D341Med (cell line): Measurements from ENCODE around the gene EXOSC5.
"Not testable (repeated sequence)": the region's sequence is repeated elsewhere in the genome, so short reads cannot be mapped to it uniquely, and the experiment has no call there.

Source experiments
- DNase-seq: peaks from one replicate; pipeline ENCODE4 v3.0.0; 2012; ENCODE audit warnings: low spot score

EXOSC5 gene

GRCh38 chr19:41397086-41398049 is at the start of gene EXOSC5, which contains the start of gene BCKDHA:
TSS of gene EXOSC5 (minus strand) at chr19:41397359. CDS start at chr19:41397328, 31 bp downstream.
TSS of gene BCKDHA (plus strand) at chr19:41397818. CDS start at chr19:41397828, 10 bp downstream.
- DNase-seq: peak; percentile 99

- no peak for DNase-seq
Observed at GRCh38 chr19:41445575-41445974, 48.4 kb upstream of the EXOSC5 start.

- DNase-seq: no peak
Observed at GRCh38 chr19:41443813-41444455, 46.8 kb upstream of the EXOSC5 start.

GRCh38 chr19:41442473-41443355 is 45.6 kb upstream of the EXOSC5 start, which contains the start of gene ERICH4:
TSS of gene ERICH4 (plus strand) at chr19:41443156. CDS start at chr19:41443170, 14 bp downstream.
- no peak for DNase-seq

DNA sequence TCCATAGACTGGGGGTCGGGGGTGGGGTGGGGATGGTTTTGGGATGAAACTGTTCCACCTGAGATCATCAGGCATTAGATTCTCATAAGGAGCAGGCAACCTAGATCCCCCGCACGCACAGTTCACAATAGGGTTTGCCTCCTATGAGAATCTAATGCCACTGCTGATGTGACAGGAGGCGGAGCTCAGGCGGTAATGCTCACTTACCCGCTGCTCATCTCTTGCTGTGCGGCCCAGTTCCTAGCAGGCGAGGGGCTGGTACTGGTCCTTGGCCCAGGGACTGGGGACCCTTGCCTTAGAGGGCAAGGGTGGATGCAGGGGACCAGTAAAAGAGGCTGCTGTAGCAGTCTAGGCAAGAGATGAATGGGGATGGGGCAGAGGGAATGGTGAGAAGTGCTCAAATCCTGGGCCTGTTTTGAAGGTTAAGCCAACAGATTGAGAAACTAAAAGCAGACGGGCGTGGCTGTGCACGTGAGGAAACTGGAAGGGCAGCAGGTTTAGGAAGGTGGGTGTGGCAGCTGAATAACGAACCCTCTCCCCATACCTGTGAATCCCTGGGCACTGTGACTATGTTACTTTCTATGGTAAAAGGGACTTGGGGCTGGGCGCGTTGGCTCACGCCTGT is 44.3 kb upstream of the EXOSC5 start:
- no peak for DNase-seq

DNA sequence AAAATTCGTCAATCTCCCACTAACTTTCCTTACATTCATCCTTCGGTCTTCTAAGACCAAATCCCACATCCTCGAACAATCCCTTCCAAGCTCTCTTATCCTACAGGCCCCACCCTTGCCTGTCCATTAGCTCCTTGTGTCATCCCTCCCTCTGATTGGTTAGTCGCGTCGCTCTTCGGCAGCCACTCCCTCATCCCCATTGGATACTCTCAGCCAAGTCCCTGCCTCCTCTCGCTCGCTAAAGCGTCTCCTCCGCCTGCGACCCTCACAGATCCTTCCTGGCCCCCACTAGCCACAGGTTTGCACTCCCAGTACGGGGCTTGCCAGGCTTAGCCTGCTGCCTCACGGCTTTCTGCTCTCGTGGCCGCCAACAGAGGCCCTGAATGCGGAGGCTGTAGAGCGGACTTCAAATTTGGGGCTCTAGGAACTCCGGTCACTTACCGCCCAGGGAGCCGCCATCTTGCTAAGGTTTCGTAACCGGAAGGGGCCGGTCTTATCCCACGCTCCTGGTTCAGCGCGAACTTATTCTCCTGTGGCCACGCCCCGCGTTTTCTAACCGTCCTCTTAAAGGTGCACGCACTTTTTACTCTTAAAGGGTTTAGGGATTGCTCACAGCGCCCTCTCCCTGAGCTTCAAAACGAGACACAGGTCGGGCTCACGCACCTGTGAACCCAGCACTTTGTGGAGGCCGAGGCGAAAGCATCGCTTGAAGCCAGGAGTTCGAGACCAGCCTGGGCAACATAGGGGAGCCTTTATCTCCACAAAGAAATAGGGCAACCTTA is 42.5 kb upstream of the EXOSC5 start, which contains the start of gene DMAC2:
Gene DMAC2, minus strand, starts transcription at position 472 of the 782 bp plus-strand sequence. Its CDS starts 13 bp downstream, at position 459.
- peak; percentile 94 for DNase-seq

- DNase-seq: no peak
Observed at GRCh38 chr19:41437944-41438574, 40.9 kb upstream of the EXOSC5 start.

GRCh38 chr19:41436674-41436951 is 39.5 kb upstream of the EXOSC5 start:
- DNase-seq: no peak

DNA sequence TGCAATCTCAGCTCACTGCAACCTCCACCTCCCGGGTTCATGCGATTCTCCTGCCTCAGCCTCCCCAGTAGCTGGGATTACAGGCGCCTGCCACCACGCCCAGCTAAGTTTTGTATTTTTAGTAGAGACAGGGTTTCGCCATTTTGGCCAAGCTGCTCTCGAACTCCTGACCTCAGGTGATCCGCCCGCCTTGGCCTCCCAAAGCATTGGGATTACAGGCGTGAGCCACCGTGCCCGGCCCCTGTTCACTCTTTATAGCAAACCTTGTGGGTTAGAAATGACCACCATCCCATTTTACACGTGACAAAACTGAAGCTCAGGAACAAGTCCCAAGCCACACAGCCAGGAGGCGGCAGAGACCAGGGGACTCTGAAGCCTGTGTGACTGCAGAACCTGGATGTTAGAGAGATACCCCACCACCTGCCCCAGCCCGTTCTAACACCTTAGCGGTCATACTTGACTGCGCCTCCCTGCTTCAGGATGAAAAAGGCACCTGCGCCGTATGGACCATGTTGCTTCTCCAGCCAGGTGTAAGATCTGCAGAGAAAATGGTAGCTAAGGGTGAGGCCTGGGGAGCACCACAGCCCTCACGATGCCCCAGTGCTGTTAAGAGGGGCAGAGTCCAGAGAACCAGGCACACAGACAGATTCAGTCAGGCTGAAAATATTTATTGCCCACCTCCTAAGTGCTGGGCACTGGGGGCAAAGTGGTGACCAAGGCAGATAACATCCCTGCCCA is 38.9 kb upstream of the EXOSC5 start:
- DNase-seq: no peak

DNA sequence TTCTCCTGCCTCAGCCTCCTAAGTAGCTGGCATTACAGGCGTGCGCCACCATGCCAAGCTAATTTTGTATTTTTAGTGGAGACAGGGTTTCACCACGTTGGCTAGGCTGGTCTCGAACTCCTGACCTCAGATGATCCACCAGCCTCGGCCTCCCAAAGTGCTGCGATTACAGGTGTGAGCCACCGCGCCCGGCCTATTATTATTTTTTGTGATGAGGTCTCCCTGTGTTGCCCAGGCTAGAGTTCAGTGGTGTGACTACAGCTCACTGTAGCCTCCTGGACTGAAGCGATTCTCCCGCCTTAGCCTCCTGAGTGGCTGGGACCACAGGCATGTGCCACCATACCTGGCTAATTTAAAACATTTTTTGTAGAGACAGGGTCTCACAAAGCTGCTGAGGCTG is 38.2 kb upstream of the EXOSC5 start:
- DNase-seq: not testable (repeated sequence)

DNA sequence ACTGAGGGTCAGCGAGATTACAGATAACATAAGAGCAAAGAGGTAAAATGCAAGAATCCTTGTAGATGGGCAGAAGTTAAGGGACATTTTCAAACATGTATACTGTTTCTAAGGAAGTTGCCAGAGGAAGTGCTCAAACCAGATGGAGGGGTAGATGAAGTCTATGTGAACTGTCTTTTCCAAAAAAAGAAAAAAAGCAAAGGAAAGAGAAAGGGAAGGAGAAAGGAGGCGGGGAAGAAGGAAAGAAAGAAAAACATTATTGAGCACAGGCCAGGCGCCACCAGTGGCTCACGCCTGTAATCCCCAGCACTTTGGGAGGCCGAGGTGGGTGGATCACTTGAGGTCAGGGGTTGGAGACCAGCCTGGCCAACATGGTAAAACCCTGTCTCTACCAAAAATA is 37.3 kb upstream of the EXOSC5 start:
- no peak for DNase-seq

DNA sequence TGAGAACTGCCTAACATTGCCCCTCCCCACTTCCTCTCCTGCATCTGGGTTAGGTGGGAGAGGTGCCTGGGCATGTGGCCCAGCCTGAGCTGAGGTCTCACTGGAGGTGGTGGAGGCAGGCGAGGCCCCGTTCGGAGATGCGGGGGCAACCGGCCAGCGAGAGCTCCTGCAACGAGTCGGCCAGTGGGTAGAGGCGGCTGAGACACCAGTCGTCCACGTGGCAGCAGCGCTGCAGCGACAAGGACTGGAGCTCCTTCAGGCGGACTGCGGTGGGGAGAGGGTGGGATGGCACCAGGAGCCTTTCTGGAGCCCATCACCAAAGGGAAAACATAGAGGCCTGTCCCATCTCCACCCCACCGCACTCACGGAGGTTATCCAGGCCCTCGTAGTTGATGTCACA is 36.0 kb upstream of the EXOSC5 start:
- no peak for DNase-seq

GRCh38 chr19:41431426-41432386 is 34.5 kb upstream of the EXOSC5 start:
- DNase-seq: no peak

GRCh38 chr19:41430922-41431321 is 33.8 kb upstream of the EXOSC5 start:
- no peak for DNase-seq

DNA sequence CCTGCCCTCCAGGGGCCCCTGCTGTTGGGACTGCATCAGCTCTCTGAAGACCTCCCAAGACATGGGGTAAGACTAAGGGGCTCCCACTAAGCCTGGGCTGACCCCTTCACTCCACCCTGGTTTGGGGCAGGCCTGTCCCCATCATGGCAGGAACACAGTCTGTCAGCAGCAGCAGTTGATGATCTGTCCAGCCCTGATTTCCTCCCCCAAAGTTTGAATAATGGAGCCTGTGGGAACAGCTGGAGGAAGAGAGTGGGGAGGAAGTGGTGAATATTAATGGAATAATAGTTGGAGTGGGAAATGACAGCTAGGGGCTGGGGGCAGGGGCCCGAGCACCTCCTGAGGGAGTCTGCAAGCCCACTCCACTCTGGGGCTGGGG is 31.3 kb upstream of the EXOSC5 start:
- no peak for DNase-seq

DNA sequence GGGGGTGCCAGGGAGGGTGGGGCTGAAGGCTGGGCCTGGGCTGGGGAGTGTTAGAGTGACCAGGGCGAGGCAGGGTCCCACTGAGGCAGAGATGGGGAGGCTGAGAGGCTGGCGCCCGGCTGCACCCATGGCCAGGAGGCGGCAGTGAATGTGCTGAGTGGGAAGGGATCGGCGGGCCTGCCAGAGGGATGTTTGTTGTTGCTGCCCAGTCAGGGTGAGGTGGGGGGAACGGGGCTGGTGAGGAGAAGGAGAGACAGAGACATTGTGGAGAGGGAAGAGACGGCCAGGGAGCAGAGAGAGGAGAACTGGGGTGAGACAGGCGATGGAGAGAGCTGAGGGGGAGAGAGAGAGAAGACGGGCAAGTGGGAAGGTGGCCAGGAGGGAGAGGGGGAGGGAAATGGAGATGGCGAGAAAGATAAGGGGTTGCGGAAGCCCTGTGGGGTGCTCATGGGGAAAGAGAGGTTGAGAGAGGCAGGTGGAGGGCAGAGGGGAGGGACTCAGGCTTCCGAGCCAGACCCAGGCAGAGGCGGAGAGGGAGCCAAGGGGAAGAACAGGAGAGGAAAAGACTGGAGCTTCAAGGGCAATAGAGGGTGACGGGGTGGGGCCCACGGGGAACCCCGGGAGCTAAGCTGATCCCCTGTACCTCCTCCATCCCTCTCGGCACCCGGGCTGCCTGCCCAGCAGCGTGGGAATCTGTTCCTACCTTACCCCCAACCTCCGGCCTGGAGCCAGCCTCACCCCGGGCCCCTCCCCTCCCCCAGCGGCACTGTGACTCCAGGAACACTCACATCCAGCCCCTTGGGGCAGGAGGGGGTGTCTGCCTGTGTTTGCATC is 30.7 kb upstream of the EXOSC5 start:
- DNase-seq: no peak

DNA sequence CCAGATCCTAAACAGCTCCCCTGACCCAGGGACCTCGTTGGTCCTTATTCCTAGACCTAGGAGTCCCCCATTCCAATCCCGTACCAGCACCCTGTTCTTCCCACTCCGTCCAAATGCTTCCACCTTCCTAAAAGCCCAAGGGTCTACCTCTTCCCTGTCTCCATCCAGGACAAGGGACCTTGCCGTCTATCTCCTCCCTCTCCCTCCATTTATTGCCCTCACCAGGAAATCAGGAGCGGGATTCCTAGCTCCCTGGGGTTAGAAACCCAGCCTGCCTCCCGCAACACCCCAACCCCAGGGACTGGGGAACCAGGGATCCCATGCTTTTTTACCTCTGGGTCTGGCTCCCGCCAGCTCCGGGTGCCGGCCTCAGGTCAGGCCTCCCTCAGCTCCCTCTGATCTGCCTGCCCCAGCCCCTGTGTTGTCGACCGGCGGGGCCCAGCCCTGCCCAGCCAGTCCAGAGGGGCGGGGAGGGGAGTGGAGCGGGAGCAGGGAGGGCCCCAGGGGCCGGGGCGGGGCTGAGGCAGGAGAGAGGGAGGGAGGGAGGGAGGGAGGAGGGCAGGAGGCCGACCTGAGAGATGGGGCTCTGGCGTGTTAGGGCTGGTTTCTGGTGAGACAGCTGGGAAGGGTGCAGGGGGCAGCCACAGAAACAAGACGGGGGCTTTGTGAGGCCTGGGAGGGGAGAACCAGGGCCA is 29.9 kb upstream of the EXOSC5 start, which contains the start of gene B3GNT8:
Gene B3GNT8, minus strand, starts transcription at position 423 of the 695 bp plus-strand sequence. CDS start 596 bp downstream, outside the sequence.
- DNase-seq: no peak
